Type B pancreatic cell (in vitro differentiated cells): ENCODE data around the gene MKNK1. TPM values are rescaled to one million over a fixed set of nuclear protein-coding genes. Genes with fewer than 3 reads are reported as not detected.

Experiments
- DNase-seq: peaks from one replicate; pipeline ENCODE4 v3.0.0; 2021; ENCODE audit warnings: mixed read lengths; ENCODE audit not compliant: unreplicated experiment; ENCODE audit errors: extremely low spot score
- H3K27ac Mint-ChIP-seq: 2 replicates; pipeline ENCODE4 v1.8.0; 2021; ENCODE audit warnings: mild to moderate bottlenecking, mixed read lengths
- H3K27me3 Mint-ChIP-seq: 2 replicates; pipeline ENCODE4 v1.8.0; 2021; ENCODE audit warnings: mixed read lengths
- H3K36me3 Mint-ChIP-seq: 2 replicates; pipeline ENCODE4 v1.8.0; 2021; ENCODE audit warnings: mixed read lengths
- H3K4me1 Mint-ChIP-seq: one replicate; pipeline ENCODE4 v1.8.0; 2021; ENCODE audit warnings: mixed read lengths; ENCODE audit not compliant: unreplicated experiment
- H3K4me3 Mint-ChIP-seq: 2 replicates; pipeline ENCODE4 v1.8.0; 2021; ENCODE audit warnings: mild to moderate bottlenecking, mixed read lengths
- H3K9me3 Mint-ChIP-seq: 2 replicates; pipeline ENCODE4 v1.8.0; 2021; ENCODE audit warnings: mixed read lengths
- CTCF ChIP-seq: fragments of 200-600 bp; sonication (generic); conservative IDR thresholded peaks from 2 replicates; pipeline ENCODE4 v1.5.0; 2021; ENCODE audit warnings: antibody characterized with exemption, mild to moderate bottlenecking
- total RNA-seq: library from RNA; stranded (reverse); gene quantifications from 2 replicates; pipeline ENCODE4 v1.2.1, GENCODE V29; 2021; ENCODE audit warnings: low replicate concordance

MKNK1 gene
- total RNA-seq, 1 donor from 2014 or later: 29.4 TPM

- Mint-ChIP-seq H3K4me1 (peaks cover 9% of the 10 kb centered on the region), H3K4me3 (no peak overlapping the region), H3K9me3 (no peaks in the 10 kb centered on the region), H3K27ac (no peak overlapping the region), H3K27me3 (peaks cover 51% of the 10 kb centered on the region), H3K36me3 (no peaks in the 10 kb centered on the region)
- DNase-seq: no peak
- TF ChIP-seq CTCF: no peak
These were observed 91.3 kb downstream of the MKNK1 start for GRCh38 chr1:46512792-46513190.

GRCh38 chr1:46512135-46512791, 91.8 kb downstream of the MKNK1 start:
- no peaks in the 10 kb centered on the region for H3K9me3 Mint-ChIP-seq

GRCh38 chr1:46510998-46511365, 93.1 kb downstream of the MKNK1 start:
- no peak overlapping the region for H3K4me3 Mint-ChIP-seq

More at GRCh38 chr1:46512135-46512791, 91.8 kb downstream of the MKNK1 start:
- H3K36me3 Mint-ChIP-seq: no peaks in the 10 kb centered on the region
- no peak overlapping the region for H3K27ac Mint-ChIP-seq
- DNase-seq: no peak
- H3K27me3 Mint-ChIP-seq: peaks cover 50% of the 10 kb centered on the region
- TF ChIP-seq CTCF: no peak
- H3K4me1 Mint-ChIP-seq: peaks cover 8% of the 10 kb centered on the region
- H3K4me3 Mint-ChIP-seq: no peak overlapping the region

GRCh38 chr1:46510341-46510997, 93.6 kb downstream of the MKNK1 start:
- no peak for DNase-seq
- no peak overlapping the region for H3K27ac Mint-ChIP-seq
- no peak for TF ChIP-seq CTCF
- H3K4me1 Mint-ChIP-seq: no peaks in the 10 kb centered on the region
- peaks cover 44% of the 10 kb centered on the region for H3K27me3 Mint-ChIP-seq
- no peaks in the 10 kb centered on the region for H3K9me3 Mint-ChIP-seq
- no peak overlapping the region for H3K4me3 Mint-ChIP-seq
- no peaks in the 10 kb centered on the region for H3K36me3 Mint-ChIP-seq

More at GRCh38 chr1:46510998-46511365, 93.1 kb downstream of the MKNK1 start:
- Mint-ChIP-seq H3K36me3 (no peaks in the 10 kb centered on the region), H3K4me1 (no peaks in the 10 kb centered on the region), H3K27ac (no peak overlapping the region), H3K27me3 (peaks cover 47% of the 10 kb centered on the region), H3K9me3 (no peaks in the 10 kb centered on the region)
- TF ChIP-seq CTCF: no peak
- no peak for DNase-seq

GRCh38 chr1:46508757-46509156, 95.3 kb downstream of the MKNK1 start:
- no peak overlapping the region for H3K27ac Mint-ChIP-seq
- peaks cover 39% of the 10 kb centered on the region for H3K27me3 Mint-ChIP-seq
- no peaks in the 10 kb centered on the region for H3K4me1 Mint-ChIP-seq
- no peak for DNase-seq
- H3K9me3 Mint-ChIP-seq: no peaks in the 10 kb centered on the region
- TF ChIP-seq CTCF: no peak
- no peak overlapping the region for H3K4me3 Mint-ChIP-seq
- H3K36me3 Mint-ChIP-seq: no peaks in the 10 kb centered on the region

Other genes with a start within 250 kb of the MKNK1 start
- gene FAAH, start 210.0 kb downstream of the MKNK1 start, total RNA-seq: 30.8 and 32.0 TPM in 2 replicates
- gene DMBX1, start 114.4 kb downstream of the MKNK1 start, total RNA-seq: 0.10 TPM in 1 of 2 replicates, not detected in the other
- not detected in 2 replicates for gene KNCN, start 52.6 kb downstream of the MKNK1 start, total RNA-seq
- gene MOB3C, start 12.5 kb upstream of the MKNK1 start, total RNA-seq: 5.7 and 6.8 TPM in 2 replicates
- gene ATPAF1, start 64.1 kb upstream of the MKNK1 start, total RNA-seq: 45.9 and 55.7 TPM in 2 replicates
- gene TEX38, start 67.6 kb upstream of the MKNK1 start, total RNA-seq: not detected in 2 replicates
- gene EFCAB14, start 114.8 kb upstream of the MKNK1 start, total RNA-seq: 64.6 and 101 TPM in 2 replicates
- 25.7 and 28.9 TPM in 2 replicates for gene CYP4B1, start 194.8 kb upstream of the MKNK1 start, total RNA-seq